ENCODE measurements around the gene MINDY2.

DNA sequence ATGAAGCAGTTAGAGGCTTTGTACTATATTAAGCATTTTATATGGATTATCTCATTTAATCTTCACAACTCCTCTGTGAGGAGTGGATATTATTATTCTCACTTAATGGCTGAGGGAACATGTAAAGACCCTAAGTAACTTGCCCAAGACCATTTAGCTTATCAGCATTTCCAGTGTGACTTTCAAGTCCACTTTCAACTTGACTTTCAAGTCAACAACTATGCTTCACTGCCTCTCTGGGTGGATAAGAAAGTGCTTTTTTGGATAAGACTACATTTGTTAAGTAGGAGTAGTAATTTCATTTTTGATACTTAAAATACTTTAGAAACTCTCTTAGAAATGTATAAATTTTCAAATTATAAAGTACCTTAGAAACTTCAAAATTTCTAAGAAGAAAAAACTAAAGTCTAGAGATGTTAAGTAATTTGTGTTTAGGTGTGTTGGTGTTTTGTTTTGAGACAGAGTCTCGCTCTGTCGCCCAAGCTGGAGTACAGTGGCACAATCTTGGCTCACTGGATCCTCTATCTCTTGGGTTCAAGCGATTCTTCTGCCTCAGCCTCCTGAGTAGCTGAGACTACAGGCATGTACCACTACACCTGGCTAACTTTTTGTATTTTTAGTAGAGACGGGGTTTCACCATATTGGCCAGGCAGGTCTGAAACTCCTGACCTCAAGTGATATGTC lies 71.8 kb downstream of the MINDY2 start:
- TF ChIP-seq, protein P1, sequence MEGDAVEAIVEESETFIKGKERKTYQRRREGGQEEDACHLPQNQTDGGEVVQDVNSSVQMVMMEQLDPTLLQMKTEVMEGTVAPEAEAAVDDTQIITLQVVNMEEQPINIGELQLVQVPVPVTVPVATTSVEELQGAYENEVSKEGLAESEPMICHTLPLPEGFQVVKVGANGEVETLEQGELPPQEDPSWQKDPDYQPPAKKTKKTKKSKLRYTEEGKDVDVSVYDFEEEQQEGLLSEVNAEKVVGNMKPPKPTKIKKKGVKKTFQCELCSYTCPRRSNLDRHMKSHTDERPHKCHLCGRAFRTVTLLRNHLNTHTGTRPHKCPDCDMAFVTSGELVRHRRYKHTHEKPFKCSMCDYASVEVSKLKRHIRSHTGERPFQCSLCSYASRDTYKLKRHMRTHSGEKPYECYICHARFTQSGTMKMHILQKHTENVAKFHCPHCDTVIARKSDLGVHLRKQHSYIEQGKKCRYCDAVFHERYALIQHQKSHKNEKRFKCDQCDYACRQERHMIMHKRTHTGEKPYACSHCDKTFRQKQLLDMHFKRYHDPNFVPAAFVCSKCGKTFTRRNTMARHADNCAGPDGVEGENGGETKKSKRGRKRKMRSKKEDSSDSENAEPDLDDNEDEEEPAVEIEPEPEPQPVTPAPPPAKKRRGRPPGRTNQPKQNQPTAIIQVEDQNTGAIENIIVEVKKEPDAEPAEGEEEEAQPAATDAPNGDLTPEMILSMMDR (IDR thresholded peaks at IDR 0.05), result no peak
- TF ChIP-seq EZH2 (IDR thresholded peaks at IDR 0.05), result no peak

Measured in neural progenitor cell (in vitro differentiated cells).